Stimulated activated CD8-positive, alpha-beta memory T cell treated with anti-CD3 and anti-CD28 coated beads, Interleukin-15, amount 100 ng/mL, for 4 hours (primary cell): ENCODE data around the gene PARD3.
"Not testable (repeated sequence)": the region's sequence is repeated elsewhere in the genome, so short reads cannot be mapped to it uniquely, and the experiment has no call there.

Experiments
- DNase-seq, 2 donors: peaks; one replicate each; pipeline ENCODE4 v3.0.0-alpha.2; 2020; ENCODE audit warnings: low read depth in 2 of 2

PARD3 gene

DNA sequence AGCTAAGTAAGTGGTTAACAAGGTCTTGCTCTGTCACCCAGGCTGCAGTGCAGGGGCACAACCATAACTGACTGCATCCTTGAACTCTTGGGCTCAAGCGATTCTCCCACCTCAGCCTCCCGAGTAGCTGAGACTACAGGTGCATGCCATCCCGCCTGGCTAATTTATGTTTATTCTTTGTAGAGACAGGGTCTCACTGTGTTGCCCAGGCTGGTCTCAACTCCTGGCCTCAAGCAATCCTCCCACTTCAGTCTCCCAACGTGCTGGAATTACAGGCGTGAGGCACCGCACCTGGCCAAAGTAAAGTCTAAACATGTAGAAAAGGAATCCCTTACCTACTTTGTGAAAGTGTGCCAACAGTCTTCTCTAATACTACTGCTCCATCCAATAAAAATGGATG is 17.9 kb downstream of the PARD3 start:
- DNase-seq = no peak

DNA sequence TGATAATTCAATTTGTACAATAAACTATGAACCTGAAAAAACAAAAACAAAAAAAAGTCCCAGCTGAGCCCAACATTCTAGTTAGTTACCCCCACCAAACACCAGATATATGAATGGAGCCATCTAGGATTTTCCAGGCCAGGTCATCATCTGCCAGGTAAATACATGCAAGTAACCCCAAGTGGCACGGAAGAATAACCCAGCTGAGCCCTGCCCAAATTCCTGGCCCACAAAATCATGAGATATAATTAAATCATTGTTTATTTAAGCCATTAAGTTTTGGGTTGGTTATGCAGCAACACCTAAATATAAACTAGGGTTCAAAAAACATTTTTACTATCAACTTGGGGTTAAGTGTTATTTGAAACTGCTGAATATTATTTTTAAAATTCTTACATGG is 19.0 kb downstream of the PARD3 start:
- DNase-seq = no peak

DNA sequence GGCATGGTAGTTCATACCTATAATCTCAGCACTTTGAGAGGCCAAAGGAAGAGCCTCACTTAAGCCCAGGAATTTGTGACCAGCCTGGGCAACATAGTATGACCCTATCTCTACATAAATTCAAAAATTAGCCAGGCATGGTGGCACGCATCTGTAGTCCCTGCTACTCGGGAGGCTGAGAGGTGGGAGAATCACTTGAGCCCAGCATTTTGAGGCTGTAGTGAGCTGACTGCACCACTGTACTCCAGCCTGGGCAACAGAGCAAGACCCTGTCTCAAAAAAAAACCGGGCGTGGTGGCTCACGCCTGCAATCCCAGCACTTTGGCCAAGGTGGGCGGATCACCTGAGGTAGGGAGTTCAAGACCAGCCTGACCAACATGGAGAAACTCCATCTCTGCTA is 19.8 kb downstream of the PARD3 start:
- no peak for DNase-seq

DNA sequence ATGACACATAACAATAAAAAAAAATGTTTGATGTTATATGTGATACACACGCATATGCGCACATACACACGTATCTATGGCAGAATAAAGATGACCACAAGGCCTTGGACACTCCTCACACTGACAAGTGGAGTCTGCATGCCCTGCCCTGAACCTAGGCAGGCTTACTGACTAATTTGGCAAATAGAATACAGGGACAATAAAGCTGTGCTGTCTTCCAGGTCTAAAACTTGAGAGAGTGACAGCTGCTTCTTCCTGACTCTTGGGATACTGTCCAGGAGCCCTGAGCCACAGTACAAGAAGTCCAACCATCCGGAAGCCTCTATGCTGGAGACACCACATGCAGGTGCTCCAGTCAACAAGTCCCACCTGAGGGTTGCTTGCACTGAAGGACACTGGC is 20.3 kb downstream of the PARD3 start:
- no peak for DNase-seq

DNA sequence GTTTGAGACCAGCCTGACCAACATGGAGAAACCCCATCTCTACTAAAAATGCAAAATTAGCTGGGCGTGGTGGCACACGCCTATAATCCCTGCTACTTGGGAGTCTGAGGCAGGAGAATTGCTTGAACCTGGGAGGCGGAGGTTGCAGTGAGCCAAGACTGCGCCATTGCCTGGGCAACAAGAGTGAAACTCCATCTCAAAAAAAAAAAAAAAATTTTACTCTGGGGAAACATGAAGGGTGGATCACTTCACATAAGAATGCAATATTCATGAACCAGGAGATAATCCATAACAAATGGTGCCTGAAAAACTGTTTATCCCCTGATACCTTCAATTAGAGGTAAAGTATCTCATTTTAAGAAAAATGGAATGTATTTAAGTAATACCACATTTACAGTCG is 21.5 kb downstream of the PARD3 start:
- not testable (repeated sequence) for DNase-seq

DNA sequence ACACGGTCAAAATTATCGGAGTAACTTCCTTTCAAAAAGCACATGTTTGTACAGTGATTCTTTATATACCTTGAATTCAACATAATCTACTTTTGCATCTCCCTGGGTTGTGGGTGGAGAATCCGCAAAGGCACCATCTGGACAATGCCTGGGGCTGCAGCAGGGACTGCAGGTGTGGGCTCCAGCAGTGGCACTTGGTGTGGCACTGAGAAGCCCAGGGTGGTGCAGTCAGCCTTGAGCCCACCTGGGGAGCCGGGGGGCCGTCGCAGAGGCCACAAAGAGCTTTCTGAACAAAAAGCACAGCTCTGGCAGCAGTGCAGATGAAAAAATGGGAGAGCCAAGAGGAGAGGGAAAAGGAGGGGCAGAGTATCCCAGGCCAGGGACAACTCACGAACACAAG is 22.2 kb downstream of the PARD3 start:
- DNase-seq = no peak

DNA sequence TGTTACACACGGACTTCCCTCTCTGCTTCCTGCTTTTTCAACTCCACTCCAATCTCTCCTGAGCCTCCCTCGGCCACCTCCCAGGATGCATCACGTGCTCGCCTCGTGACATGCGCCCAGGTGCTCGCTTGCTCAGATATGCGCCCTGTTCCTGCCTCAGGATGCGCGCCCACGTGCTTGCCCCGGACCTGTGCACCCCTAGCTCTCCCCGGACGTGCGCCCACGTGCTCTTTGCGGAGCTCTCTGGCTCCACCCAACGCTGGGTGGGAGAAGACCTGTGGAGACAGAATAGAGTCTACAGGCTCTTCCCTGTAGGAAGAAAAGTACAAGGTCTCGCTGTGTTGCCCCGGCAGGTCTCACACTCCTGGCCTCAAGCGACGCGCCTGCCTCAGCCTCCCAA is 23.1 kb downstream of the PARD3 start:
- no peak for DNase-seq

DNA sequence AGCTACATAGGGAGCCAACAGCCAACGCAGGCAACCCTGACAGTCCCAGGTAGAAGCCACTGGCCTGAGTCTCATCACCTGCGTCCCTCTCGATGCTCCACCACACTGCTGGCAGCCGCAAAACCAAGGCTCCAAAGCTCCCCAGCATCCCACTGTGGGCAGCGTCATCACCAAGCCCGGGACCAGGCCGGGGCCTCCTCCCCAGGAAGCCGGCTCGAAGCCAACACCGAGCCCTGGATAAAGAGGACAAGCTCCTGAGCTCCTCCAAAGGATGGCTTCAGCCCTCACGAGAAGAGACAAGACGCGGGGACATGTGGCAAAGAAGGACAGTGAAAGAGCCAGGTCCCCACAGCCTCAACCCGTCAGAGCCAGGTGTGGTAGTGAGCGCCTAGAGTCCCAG is 23.9 kb downstream of the PARD3 start:
- no peak for DNase-seq

DNA sequence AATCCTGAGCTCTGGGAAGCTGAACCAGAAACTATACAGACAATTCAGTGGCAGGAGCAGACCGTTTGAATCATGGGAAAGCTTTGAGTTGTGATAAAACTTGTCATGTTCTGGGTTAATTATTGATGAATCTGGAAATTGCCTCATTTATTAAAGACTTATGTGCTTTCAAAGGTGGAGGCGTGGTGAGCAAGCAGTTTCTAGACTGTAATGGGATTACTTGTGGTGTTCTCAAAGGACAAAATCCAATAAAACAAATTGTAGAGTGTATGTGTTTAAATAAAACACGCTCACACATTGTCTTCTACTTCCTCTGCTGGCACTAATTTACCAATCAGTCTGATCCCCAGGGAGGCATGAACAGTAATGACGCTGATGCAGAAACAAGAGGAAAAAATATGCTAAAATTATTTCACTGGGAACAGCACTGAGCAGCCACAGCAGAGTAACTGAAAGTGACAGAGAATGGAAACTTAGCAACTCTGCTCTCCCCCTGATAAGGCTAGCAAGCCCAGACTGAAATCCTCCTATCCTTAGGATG is 25.1 kb downstream of the PARD3 start:
- no peak for DNase-seq

DNA sequence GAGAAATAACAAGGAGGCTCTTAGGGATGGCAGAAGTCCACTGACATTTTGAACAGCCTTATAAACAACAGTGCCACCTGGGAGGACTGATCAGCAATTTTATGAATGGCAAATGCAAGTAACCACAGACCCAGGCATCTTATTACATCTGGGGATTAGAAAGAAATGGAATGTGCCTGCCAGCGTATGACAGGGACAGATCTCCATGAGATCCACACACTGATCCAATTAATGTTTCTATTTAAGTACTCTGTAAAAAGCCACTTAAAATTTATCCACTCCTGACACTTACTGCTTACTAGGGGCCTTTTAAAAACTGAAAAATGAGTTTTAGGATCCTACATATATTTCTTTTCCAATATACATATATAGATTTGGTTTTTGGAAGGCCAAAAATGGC is 28.6 kb downstream of the PARD3 start:
- no peak for DNase-seq

DNA sequence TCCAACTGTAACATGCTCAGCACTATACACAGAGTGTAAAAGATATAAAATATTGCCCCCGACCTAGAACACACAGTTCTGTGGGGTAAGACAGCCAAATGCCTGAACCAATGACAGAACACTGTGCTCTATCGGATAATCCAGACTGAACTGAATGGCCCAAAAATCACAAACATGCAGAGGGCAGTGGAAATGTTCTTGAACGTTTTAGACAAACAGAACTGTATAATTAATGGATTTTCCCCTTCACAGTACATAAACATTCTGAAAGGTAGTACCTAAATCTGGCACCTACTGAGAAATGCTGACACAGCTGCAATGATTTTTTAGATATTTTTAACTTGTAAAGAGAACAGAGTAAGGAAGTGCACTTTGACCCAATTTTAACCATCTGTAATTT is 33.4 kb downstream of the PARD3 start:
- DNase-seq = no peak

DNA sequence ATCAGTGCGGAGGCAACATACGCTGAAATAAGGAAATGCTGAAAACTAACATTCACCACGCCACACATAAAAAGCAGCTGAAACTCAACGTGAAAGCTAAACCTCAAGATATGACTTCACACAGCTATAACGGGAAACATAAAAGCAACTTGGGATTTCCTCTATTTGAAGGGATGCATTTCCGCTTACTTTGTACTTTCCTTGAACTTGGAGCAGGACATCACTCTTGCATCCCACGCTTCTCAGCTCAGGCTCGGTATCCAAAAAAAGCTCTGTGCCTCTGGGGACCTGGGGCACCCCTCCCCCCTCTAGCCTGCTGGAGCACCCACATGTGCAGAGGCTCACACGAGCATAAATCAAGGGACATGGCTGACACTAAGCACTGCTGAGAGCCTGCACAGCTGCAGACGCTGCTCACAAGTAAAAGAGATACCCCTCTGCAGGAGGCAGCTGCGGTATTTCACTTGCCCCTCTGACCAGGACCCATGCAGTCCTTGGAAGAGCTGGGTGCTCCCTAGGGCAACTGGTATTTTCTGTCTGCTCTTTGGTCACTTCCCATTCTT is 34.2 kb downstream of the PARD3 start:
- DNase-seq = no peak

DNA sequence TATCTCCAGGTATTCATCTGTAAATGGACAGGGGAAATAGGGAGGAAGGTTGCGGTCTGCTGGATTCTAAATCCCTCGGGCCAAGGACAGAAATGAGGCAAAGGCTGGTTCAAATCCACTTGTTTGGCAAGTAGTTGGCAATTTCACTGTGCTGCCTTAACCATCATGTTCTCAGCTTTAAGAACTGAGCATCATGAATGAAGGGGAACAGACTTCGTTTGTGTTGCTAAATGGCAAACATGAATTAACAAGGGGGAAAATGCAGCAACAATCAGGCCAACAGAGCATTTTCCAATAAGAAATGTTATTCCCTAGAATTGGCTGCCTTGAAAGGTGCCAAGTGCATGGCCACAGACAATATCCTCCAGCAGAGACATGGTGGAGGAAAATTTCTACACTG is 36.9 kb downstream of the PARD3 start:
- no peak for DNase-seq

DNA sequence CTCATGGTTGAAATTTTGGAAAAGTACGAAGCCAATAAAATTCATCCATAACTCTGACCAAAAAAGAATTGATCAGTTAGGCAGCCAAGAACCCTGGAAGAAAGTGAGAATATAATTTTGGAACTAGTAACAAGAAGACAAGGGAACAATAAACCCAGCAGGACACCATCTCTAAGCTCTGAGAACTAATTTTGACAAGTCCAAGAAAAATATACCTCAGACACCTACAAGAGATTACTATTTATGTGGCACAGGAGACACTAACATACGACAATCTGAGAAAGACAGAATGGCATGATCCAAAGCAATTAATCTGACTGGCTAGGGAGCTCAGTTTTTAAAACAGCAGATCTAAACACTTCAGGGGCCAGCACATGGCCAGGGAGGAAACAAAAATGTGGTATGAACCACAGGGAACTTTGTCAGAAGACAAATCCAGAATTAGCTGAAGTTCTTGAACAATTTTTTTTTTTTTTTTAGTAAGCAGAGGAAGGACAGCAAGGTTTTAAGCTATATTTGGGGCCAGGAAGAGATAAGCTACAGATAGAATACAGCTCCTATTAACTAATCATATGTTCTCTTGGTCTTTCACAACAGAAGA is 38.9 kb downstream of the PARD3 start:
- DNase-seq = no peak

DNA sequence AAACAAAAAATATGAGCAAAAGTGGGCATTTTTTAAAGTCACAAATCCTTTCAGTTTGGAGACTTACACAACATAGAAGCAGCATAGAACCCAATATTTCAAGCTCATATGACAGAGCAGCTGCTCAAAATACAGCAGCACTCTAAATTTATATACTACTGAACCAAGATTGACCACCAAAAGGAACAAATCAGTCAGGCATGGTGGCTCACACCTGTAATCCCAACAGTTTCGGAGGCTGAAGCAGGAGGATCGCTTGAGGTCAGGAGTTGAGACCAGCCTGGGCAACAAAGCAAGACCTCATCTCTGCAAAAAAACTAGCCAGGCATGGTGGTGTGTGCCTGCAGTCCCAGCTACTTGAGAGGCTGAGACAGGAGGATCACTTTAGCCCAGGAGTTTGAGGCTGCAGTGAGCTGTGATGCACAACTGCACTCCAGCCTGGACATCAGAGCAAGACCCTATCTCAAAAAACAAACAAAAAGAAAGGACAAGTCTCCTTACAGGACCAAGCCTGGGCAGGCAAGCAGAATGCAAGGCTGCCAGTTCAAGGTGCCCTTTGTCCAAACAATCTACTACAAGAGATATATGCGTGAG is 40.0 kb downstream of the PARD3 start:
- DNase-seq = no peak

DNA sequence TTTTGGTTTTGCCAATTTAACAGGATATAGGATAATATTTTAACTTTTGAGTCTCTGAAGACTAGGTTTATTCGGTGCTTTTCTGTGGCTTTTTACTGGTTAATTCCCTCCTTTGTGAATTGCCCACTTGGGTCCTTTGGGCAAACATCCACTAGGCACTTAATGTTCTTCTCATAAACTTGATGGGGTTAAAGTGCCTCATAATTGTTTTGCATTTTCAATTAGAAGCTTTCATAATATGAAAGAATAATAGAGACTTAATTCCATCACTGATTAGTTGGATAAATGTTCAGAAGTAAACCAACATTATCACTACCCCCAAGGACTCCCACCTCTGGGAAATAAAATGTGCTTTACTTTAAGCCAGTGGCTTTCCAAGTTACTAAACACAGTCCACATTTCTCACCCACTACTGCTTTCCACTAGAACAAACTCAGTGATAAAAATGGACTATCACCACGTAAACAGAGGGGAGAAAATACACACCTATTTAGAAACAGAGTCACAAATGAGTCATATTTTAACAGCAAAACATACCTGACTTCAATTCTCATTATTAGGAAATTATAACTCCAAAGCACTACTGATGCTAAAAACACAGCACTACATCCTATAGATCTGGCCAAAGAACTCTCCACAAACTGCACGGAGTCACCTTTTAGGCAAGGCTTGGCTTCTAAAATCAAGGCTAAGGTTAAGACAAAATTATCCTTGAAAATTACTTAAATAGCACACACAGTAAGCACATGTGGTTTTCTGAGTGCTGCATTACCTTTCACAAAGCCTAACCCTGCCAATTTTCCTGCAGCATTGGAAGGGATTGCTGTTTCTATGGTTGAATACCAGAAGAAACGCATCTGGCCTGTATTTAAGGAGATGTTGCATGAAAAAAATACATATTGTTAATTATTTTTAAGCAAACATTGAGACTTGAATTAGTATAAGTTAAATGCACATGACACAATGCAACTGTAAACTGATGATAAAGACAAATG is 41.2 kb downstream of the PARD3 start:
- no peak for DNase-seq

DNA sequence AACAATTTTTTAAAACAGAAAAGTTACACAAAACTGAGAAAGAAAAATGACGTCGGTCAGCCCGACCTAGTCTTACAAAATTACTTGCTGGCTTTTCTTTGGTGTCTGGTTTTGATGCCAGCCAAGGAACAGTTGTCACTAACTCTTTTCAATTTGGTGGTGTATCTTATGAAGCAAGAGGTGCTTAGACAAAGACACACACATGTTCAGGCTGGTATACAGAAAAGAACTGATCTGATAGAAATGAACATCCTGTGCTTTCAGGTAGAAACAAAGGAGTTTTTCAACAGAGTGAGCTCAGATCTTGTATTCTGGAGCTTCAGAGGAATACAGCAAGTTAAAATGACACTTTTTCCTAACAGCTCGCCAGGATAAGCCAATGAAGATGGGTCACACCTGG is 43.6 kb downstream of the PARD3 start:
- DNase-seq = no peak

DNA sequence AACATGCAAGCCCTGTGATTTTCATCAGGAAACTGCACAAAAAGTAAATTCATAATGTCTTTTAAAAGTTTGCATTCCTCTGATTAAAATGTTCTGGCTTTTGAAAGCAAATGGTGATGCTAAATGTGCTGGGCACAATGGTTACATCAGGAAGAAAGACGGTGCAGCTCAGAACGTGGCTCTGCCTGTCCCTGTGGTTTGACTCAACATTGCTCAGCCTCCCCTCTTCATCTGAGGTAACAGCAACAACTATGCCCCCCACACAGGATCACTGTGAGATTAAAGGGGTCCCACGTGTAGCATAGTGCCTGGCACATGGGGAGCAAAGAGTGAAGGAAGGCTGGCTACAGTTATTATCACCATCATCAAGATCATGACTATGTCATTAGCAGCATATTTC is 44.0 kb downstream of the PARD3 start:
- no peak for DNase-seq

DNA sequence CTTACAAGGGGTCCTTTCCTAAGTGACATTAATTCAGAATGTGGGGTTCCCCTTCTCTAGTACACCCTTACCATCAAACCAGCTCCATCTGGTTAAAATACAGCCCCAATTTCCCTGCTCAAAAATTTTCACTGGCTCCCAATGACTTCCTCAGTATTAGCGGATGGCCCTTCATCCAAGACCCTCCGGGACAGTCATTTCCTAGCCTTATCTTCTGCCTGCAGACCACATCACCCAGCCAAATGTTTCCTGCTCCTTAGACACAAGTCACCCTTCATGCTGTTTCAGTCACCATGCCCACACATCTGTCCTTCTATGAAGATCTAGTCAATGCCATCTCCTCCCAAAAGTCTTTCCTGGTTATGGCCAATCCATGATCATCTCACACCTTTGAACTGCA is 45.2 kb downstream of the PARD3 start:
- no peak for DNase-seq

DNA sequence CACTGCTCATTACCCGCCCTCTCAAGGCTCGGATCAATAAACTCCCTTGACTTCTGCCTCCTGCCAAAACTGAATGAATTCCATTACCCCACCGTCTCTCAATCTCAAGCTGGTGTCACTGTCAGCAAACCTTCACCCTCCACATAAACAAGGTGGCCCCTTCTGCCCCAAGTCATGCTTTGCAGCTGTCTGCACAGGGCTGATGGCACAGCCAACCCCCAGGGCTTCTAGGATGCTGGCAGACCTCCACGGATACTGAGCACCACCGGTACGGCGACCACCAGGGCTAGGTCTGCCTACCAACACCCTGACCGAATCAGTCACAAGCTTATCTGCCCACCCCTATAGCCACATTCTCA is 46.1 kb downstream of the PARD3 start:
- no peak for DNase-seq

DNA sequence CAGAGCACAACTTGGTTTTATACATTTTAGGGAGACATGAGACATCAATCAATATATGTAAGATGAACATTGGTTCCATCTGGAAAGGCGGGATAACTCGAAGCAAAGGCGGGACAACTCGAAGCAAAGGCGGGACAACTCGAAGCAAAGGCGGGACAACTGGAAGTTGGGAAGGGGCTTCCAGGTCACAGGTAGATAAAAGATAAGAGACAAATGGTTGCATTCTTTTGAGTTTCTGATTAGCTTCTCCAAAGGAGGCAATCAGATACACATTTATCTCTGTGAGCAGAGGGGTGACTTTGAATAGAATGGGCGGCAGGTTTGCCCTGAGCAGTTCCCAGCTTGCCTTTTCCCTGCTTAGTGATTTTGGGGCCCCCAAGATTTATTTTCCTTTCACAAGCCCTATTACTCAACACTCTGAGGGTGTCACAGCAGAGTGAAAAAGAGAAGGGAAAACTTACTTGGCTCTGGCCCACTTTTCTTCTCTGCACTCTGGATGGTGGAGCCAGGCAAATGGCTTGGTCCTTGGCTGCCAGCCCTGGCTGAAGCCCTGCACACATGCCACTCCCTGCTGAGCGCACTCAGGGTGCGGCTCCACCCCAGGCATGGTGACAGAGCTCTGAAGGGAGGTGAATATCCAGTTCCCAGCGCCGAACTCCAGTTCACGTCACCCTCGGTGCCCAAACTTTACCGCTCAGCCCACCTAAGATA is 46.7 kb downstream of the PARD3 start:
- no peak for DNase-seq
